Keratinocyte (primary cell): ENCODE measurements around the gene AP3B1. TPM values are rescaled to one million over a fixed set of nuclear protein-coding genes. Genes with fewer than 3 reads are reported as not detected.

Experiments used
- DNase-seq: peaks from one replicate; pipeline ENCODE4 v3.0.0-alpha.2; 2011; ENCODE audit warnings: low read depth, missing footprints, low spot score
- FAIRE-seq: peaks from 2 replicates; lab custom pipeline; 2011; peaks lifted over from hg19 to GRCh38; lab: Jason Lieb, UNC
- H2AFZ ChIP-seq: 2 replicates; pipeline ENCODE4 v1.6.0; 2012; ENCODE audit warnings: low read length, control low read depth, inconsistent platforms; ENCODE audit not compliant: control insufficient read depth
- H3K27ac ChIP-seq: 2 replicates; pipeline ENCODE4 v1.5.1; 2011; ENCODE audit warnings: low read length; ENCODE audit not compliant: control insufficient read depth, insufficient read depth
- H3K27me3 ChIP-seq: 3 replicates; pipeline ENCODE4 v1.6.0; 2011; ENCODE audit warnings: low read length; ENCODE audit not compliant: control insufficient read depth, insufficient read depth; ENCODE audit errors: extremely low read depth
- H3K36me3 ChIP-seq, 2 experiments: 2 replicates in 1 of 2; 3 replicates in 1 of 2; pipeline ENCODE4 v1.5.1; 2011; ENCODE audit warnings: low read length in 2 of 2, mild to moderate bottlenecking in 1 of 2; ENCODE audit not compliant: control insufficient read depth in 2 of 2, insufficient read depth in 2 of 2; ENCODE audit errors: extremely low read depth in 1 of 2
- H3K4me1 ChIP-seq: 3 replicates; pipeline ENCODE4 v1.5.1; 2011; ENCODE audit warnings: low read length; ENCODE audit not compliant: control insufficient read depth, insufficient read depth; ENCODE audit errors: extremely low read depth
- H3K4me2 ChIP-seq: 3 replicates; pipeline ENCODE4 v1.6.0; 2011; ENCODE audit warnings: low read depth, low read length; ENCODE audit not compliant: control insufficient read depth, insufficient read depth; ENCODE audit errors: extremely low read depth
- H3K4me3 ChIP-seq, 3 experiments: fragments of 200-600 bp in 1 of 3; sonication (generic) in 1 of 3; 2 replicates in 2 of 3; 3 replicates in 1 of 3; pipeline ENCODE4 v1.5.1; 2011 to 2016; ENCODE audit warnings: low read length in 3 of 3, mild to moderate bottlenecking in 3 of 3, control low read depth in 2 of 3, inconsistent platforms in 1 of 3, low read depth in 1 of 3, mixed read lengths in 1 of 3, mixed run types in 1 of 3, moderate library complexity in 1 of 3; ENCODE audit not compliant: control insufficient read depth in 2 of 3, insufficient read depth in 2 of 3; ENCODE audit errors: extremely low read depth in 1 of 3
- H3K79me2 ChIP-seq: 2 replicates; pipeline ENCODE4 v1.6.0; 2012; ENCODE audit warnings: low read length; ENCODE audit not compliant: control insufficient read depth, insufficient read depth
- H3K9ac ChIP-seq: 3 replicates; pipeline ENCODE4 v1.6.0; 2011; ENCODE audit warnings: low read length; ENCODE audit not compliant: control insufficient read depth, insufficient read depth; ENCODE audit errors: extremely low read depth
- H3K9me1 ChIP-seq: 3 replicates; pipeline ENCODE4 v1.6.0; 2011; ENCODE audit warnings: low read length; ENCODE audit not compliant: control insufficient read depth, insufficient read depth; ENCODE audit errors: extremely low read depth
- H3K9me3 ChIP-seq: 2 replicates; pipeline ENCODE4 v1.5.1; 2012; ENCODE audit warnings: low read depth, low read length; ENCODE audit not compliant: control insufficient read depth
- H4K20me1 ChIP-seq: 3 replicates; pipeline ENCODE4 v1.6.0; 2011; ENCODE audit warnings: low read length; ENCODE audit not compliant: control insufficient read depth, insufficient read depth; ENCODE audit errors: extremely low read depth
- CTCF ChIP-seq, 3 experiments: IDR thresholded peaks in 1 of 3; conservative IDR thresholded peaks in 1 of 3; optimal IDR thresholded peaks in 1 of 3; 2 replicates in 2 of 3; 3 replicates in 1 of 3; pipeline versions ENCODE3 to v1.5.1; 2011; ENCODE audit warnings: low read length in 3 of 3, mild to moderate bottlenecking in 3 of 3, moderate library complexity in 2 of 3, control low read depth in 1 of 3, inconsistent platforms in 1 of 3; ENCODE audit not compliant: insufficient read depth in 2 of 3; ENCODE audit errors: extremely low read depth in 1 of 3
- EZH2 ChIP-seq: IDR thresholded peaks from one replicate; pipeline ENCODE4 v1.6.1; 2012; ENCODE audit warnings: inconsistent platforms, mild to moderate bottlenecking, low read length, moderate library complexity
- dilution Hi-C: fragments of 300-500 bp; cut with MboI; formaldehyde crosslinking; loops from one replicate; pipeline ENCODE4 v1.7.0; 2020; ENCODE audit warnings: low sequenced_read_pairs; ENCODE audit not compliant: extremely low pct_ligation_motif_present
- polyA plus RNA-seq, 5 experiments: library from polyadenylated mRNA; depleted of rRNA in 3 of 5; stranded (reverse) in 3 of 5; stranded (forward) in 1 of 5; unstranded in 1 of 5; fragments of >200 nt; gene quantifications; 1 replicate in 1 of 5; 2 replicates in 3 of 5; 3 replicates in 1 of 5; pipeline versions ENCODE4 v1.2.1 to v1.2.3, GENCODE V29; 2011 to 2012; ENCODE audit warnings: missing spikeins in 2 of 5, low read depth in 1 of 5, low replicate concordance in 1 of 5

AP3B1 gene
- polyA plus RNA-seq, 1 donor (not counting 4 experiments of a cell fraction or from before 2014, with no cell fraction given), result 65.1 TPM

- Histone ChIP-seq H3K27ac (no peak overlapping the region), H3K4me1 (peaks cover 20% of the 10 kb centered on the region), H3K36me3 (no peaks in the 10 kb centered on the region), H2AFZ (no peak overlapping the region), H3K4me2 (no peak overlapping the region), H3K9me3 (no peaks in the 10 kb centered on the region), H3K27me3 (no peaks in the 10 kb centered on the region), H3K4me3 (no peak overlapping the region), H3K9ac (no peak overlapping the region), H3K79me2 (peaks cover 71% of the 10 kb centered on the region), H4K20me1 (no peaks in the 10 kb centered on the region), H3K9me1 (no peaks in the 10 kb centered on the region)
- FAIRE-seq (no peak), DNase-seq (no peak)
- dilution Hi-C loops, result no loop called here
- TF ChIP-seq EZH2 (no peak), CTCF (optimal IDR thresholded peaks at IDR 0.05 in 1 of 3, IDR thresholded peaks at IDR 0.05 in 1 of 3, conservative IDR thresholded peaks at IDR 0.05 in 1 of 3; ENCODE audit: extremely low read depth in 1 of 3, insufficient read depth in 2 of 3, low read length in 3 of 3) (no peak)
Measured at GRCh38 chr5:78283802-78284201, 10.7 kb downstream of the AP3B1 start.

- Histone ChIP-seq H3K9me1 (no peaks in the 10 kb centered on the region), H3K27ac (no peak overlapping the region), H3K4me1 (peaks cover 15% of the 10 kb centered on the region), H3K27me3 (no peaks in the 10 kb centered on the region), H2AFZ (no peak overlapping the region), H3K36me3 (no peaks in the 10 kb centered on the region), H3K79me2 (peaks cover 72% of the 10 kb centered on the region), H3K4me3 (no peak overlapping the region), H3K9me3 (no peaks in the 10 kb centered on the region), H3K9ac (no peak overlapping the region), H4K20me1 (no peaks in the 10 kb centered on the region), H3K4me2 (no peak overlapping the region)
- DNase-seq (no peak), FAIRE-seq (no peak)
- no peak for TF ChIP-seq EZH2
- no peak for TF ChIP-seq CTCF (optimal IDR thresholded peaks at IDR 0.05 in 1 of 3, IDR thresholded peaks at IDR 0.05 in 1 of 3, conservative IDR thresholded peaks at IDR 0.05 in 1 of 3; ENCODE audit: extremely low read depth in 1 of 3, insufficient read depth in 2 of 3, low read length in 3 of 3)
- dilution Hi-C loops, result no loop called here
Measured at GRCh38 chr5:78283105-78283504, 11.4 kb downstream of the AP3B1 start.
